OCI-LY1 (cell line): ENCODE results near the gene VPS4A.
A peak's percentile ranks its signal among the peaks of the same experiment; 100 is the strongest.
"Not testable (repeated sequence)": the region's sequence is repeated elsewhere in the genome, so short reads cannot be mapped to it uniquely, and the experiment has no call there.

Source experiments
- H2AFZ ChIP-seq: fragments of 200-600 bp; sonication (generic), shearing (Covaris generic); 2 replicates; pipeline ENCODE4 v1.6.0; 2014; ENCODE audit warnings: antibody characterized with exemption, mild to moderate bottlenecking, low read length
- H3F3A ChIP-seq: fragments of 200-600 bp; sonication (generic), shearing (Covaris generic); 2 replicates; pipeline ENCODE4 v1.6.0; 2014; ENCODE audit warnings: mild to moderate bottlenecking, antibody characterized with exemption, low read length, moderate library complexity; ENCODE audit not compliant: insufficient read depth
- H3K27ac ChIP-seq: fragments of 200-600 bp; sonication (generic); 2 replicates; pipeline ENCODE4 v1.5.1; 2014; ENCODE audit warnings: low read length, mixed run types, mild to moderate bottlenecking, low read depth; ENCODE audit not compliant: poor library complexity, severe bottlenecking
- H3K27me3 ChIP-seq: fragments of 200-600 bp; sonication (generic); 2 replicates; pipeline ENCODE4 v1.6.0; 2014; ENCODE audit warnings: antibody characterized with exemption, mild to moderate bottlenecking, low read length, moderate library complexity; ENCODE audit not compliant: insufficient read depth
- H3K36me3 ChIP-seq: fragments of 200-600 bp; sonication (generic); 2 replicates; pipeline ENCODE4 v1.6.1; 2014; ENCODE audit warnings: mild to moderate bottlenecking, antibody characterized with exemption, low read length, moderate library complexity, mixed read lengths; ENCODE audit not compliant: insufficient read depth
- H3K4me1 ChIP-seq: fragments of 200-600 bp; sonication (generic); 2 replicates; pipeline ENCODE4 v1.5.1; 2014; ENCODE audit warnings: mild to moderate bottlenecking, low read length, moderate library complexity; ENCODE audit not compliant: insufficient read depth, severe bottlenecking
- H3K4me2 ChIP-seq: fragments of 200-600 bp; sonication (generic), shearing (Covaris generic); 2 replicates; pipeline ENCODE4 v1.6.1; 2014; ENCODE audit warnings: low read length
- H3K4me3 ChIP-seq: fragments of 200-600 bp; sonication (generic); 2 replicates; pipeline ENCODE4 v1.5.1; 2014; ENCODE audit warnings: low read length, low read depth, mild to moderate bottlenecking, mixed read lengths; ENCODE audit not compliant: poor library complexity, severe bottlenecking
- H3K79me2 ChIP-seq: fragments of 200-600 bp; shearing (Covaris generic); 2 replicates; pipeline ENCODE4 v1.6.1; 2016; ENCODE audit warnings: mixed run types, low read length, mixed read lengths; ENCODE audit not compliant: insufficient read depth
- H3K9ac ChIP-seq: fragments of 200-600 bp; sonication (generic), shearing (Covaris generic); 2 replicates; pipeline ENCODE4 v1.6.1; 2014; ENCODE audit warnings: mild to moderate bottlenecking, low read length, mixed read lengths
- H3K9me2 ChIP-seq: fragments of 200-600 bp; sonication (generic), shearing (Covaris generic); 2 replicates; pipeline ENCODE4 v1.6.1; 2014; ENCODE audit warnings: low read depth, mild to moderate bottlenecking, low read length, mixed read lengths
- H3K9me3 ChIP-seq: fragments of 200-600 bp; shearing (Covaris generic); 2 replicates; pipeline ENCODE4 v1.6.1; 2014; ENCODE audit warnings: low read length, mixed read lengths
- H4K20me1 ChIP-seq: fragments of 200-600 bp; sonication (generic), shearing (Covaris generic); 2 replicates; pipeline ENCODE4 v1.6.0; 2016; ENCODE audit warnings: mild to moderate bottlenecking, low read length; ENCODE audit not compliant: insufficient read depth
- CTCF ChIP-seq: fragments of 200-600 bp; sonication (generic), shearing (Covaris generic); IDR thresholded peaks from 2 replicates; pipeline ENCODE4 v1.5.1; 2017; ENCODE audit warnings: mild to moderate bottlenecking, antibody characterized with exemption, low read length, moderate library complexity, mixed read lengths
- EZH2 ChIP-seq: fragments of 200-600 bp; sonication (generic), shearing (Covaris generic); IDR thresholded peaks from 2 replicates; pipeline ENCODE4 v1.8.0; 2017; ENCODE audit warnings: borderline replicate concordance, mixed run types, mild to moderate bottlenecking, antibody characterized with exemption, low read length, moderate library complexity, mixed read lengths

Gene VPS4A

DNA sequence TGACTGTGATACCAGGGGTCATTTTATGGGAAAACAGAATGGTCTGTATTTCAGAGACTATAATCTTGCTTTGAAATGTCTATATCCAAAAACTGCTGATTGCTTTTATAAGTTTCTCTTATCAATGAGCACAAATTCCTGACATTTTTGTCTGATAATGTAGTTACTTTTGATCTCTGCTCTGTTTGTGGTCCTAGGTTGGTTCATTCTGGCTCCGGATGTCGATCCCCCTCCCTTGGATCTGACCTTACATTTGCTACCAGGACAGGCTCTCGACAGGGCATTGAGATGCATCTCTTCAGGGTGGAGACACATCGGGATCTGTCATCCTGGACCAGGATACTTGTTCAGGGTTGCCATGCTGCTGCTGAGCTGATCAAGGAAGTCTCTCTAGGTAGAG, 27.3 kb upstream of the VPS4A start:
- Histone ChIP-seq H3K9me2 (no peaks in the 10 kb centered on the region), H3K36me3 (peaks cover 40% of the 10 kb centered on the region), H4K20me1 (no peaks in the 10 kb centered on the region), H3K27ac (no peak overlapping the region), H3K9ac (no peak overlapping the region), H3K79me2 (no peaks in the 10 kb centered on the region), H3K4me3 (no peak overlapping the region), H2AFZ (no peak overlapping the region), H3K4me1 (no peaks in the 10 kb centered on the region), H3F3A (no peaks in the 10 kb centered on the region), H3K4me2 (no peak overlapping the region), H3K9me3 (no peaks in the 10 kb centered on the region), H3K27me3 (no peaks in the 10 kb centered on the region)
- TF ChIP-seq CTCF, result no peak
- TF ChIP-seq EZH2, result no peak

GRCh38 chr16:69285240-69285639, 25.9 kb upstream of the VPS4A start:
- Histone ChIP-seq H3K27me3 (no peaks in the 10 kb centered on the region), H3K27ac (no peak overlapping the region), H3K36me3 (peaks cover 45% of the 10 kb centered on the region), H3K9me2 (no peaks in the 10 kb centered on the region), H3K4me1 (no peaks in the 10 kb centered on the region), H3K9me3 (no peaks in the 10 kb centered on the region), H2AFZ (no peak overlapping the region), H3K4me3 (no peak overlapping the region), H3F3A (no peaks in the 10 kb centered on the region), H3K9ac (no peak overlapping the region), H3K79me2 (no peaks in the 10 kb centered on the region), H3K4me2 (no peak overlapping the region), H4K20me1 (no peaks in the 10 kb centered on the region)
- no peak for TF ChIP-seq CTCF
- no peak for TF ChIP-seq EZH2

DNA sequence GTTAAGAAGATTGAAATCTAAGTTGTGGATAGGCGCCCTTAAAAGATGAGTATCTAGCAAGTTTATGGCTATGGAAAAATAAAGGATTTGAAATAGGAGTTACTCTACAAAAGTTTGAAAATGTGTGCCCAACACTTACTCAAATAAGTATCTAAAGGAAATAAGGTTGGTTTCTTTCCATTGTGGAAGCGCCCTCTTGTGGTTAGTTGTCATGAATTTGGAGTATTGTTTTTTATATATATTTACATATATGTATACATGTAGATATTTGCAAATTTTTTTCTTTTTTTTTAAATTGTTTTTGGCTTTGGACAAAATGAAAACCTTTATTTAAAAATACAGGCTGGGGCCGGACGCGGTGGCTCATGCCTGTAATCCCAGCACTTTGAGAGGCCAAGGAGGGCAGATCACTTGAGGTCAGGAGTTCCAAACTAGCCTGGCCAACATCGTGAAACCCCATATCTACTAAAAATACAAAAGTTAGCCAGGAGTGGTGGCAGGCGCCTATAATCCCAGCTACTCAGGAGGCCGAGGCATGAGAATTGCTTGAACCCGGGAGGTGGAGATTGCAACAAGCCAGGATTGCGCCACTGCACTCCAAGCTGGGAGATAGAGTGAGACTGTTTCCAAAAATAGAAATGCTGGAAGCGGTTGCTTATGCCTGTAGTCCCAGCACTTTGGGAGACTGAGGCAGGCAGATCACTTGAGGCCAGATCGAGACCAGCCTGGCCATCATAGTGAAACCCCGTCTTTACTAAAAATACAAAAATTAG, 24.0 kb upstream of the VPS4A start:
- no peaks in the 10 kb centered on the region for H3F3A ChIP-seq
- H3K9me3 ChIP-seq, result no peaks in the 10 kb centered on the region
- H3K9me2 ChIP-seq, result no peaks in the 10 kb centered on the region
- H4K20me1 ChIP-seq, result no peaks in the 10 kb centered on the region
- no peak overlapping the region for H3K4me3 ChIP-seq
- H3K27ac ChIP-seq, result no peak overlapping the region
- TF ChIP-seq EZH2, result no peak
- peak; percentile 45 for TF ChIP-seq CTCF
- no peak overlapping the region for H3K4me2 ChIP-seq
- H3K36me3 ChIP-seq, result peaks cover 55% of the 10 kb centered on the region
- H2AFZ ChIP-seq, result no peak overlapping the region
- H3K79me2 ChIP-seq, result no peaks in the 10 kb centered on the region
- H3K4me1 ChIP-seq, result no peaks in the 10 kb centered on the region
- no peaks in the 10 kb centered on the region for H3K27me3 ChIP-seq
- H3K9ac ChIP-seq, result no peak overlapping the region

GRCh38 chr16:69291657-69292056, 19.5 kb upstream of the VPS4A start:
- not testable (repeated sequence) for H3F3A ChIP-seq, H3K79me2 ChIP-seq, H3K9me2 ChIP-seq, H3K9ac ChIP-seq, H4K20me1 ChIP-seq, H3K27ac ChIP-seq, H3K4me1 ChIP-seq, H3K27me3 ChIP-seq, H3K4me3 ChIP-seq, H3K4me2 ChIP-seq, H3K9me3 ChIP-seq, H2AFZ ChIP-seq
- H3K36me3 ChIP-seq, result peaks cover 32% of the 10 kb centered on the region; the same call in 1 of the 2 replicates
